ENCODE results near the gene ISM2. TPM values are rescaled to one million over a fixed set of nuclear protein-coding genes. Genes with fewer than 3 reads are reported as not detected.

Gene ISM2
- polyA plus RNA-seq, 2 of the 4 experiments (the other 2 are of a cell fraction), result 0.10 to 0.21 TPM

DNA sequence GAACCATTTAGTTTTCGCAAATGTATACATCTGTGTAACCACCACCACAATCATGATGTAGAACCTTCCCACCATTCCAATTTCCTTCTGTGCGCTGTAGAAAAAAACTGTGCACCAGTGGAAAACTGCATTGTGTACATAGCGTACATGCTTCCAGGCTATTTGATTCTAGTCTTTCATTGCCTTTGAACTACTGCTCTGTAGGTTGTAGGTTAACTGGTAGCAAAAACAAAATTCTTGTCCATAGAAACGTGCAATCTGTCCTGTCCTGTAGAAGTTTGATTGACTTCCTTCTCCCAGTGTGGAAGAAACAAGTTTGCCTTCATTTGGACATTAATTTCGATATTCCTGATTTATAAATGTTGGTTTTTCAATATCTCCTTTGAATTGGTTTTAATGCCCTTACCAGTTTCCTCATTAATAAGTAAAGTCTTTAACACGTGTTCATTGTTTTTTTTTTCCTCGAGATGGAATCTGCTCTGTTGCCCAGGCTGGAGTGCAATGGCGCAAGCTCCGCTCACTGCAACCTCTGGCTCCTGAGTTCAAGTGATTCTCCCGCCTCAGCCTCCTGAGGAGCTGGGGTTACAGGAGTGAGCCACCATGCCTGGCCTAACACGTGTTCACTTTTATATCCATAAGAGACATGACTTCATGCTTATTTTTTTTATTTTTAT is 3.6 kb upstream of the ISM2 start (continued):
- TF ChIP-seq EP300 (IDR thresholded peaks at IDR 0.05), result no peak

DNA sequence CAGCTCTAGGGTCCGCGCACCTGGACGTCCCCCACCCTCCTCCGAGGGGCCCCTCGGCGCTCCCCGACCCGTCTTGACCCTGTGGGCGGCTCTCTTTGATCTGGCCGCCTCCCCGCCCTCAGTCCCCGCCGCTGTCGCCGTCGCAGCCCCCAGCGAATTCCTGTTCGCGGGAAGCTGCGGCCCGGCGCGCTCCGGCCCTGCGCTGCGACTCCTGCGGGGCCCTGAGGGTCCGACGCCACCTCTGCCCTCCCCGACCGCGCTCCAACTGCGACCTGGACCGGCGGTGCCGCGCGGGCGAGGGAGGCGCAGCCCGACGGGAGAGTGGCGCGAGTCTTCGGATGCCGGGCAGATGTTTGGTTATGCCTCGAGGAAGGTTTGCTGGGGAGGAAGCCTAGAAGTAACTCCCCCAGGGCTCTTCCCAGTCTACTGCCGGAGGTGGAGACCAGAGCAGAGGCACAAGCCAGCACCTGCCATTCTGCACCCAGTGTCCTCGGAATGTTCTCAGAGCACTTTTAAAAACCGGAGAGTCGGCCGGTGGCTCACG is 440 bp upstream of the ISM2 start:
- FAIRE-seq (no peak), DNase-seq (ENCODE audit: low read depth in 1 of 2, low spot score in 1 of 2) (no peak), ATAC-seq (peak; percentile 23 to 46; a peak in 5 of 6 replicates)
- peaks cover 6% of the 10 kb centered on the region; the same call in 1 of the 3 replicates for H3K4me1 ChIP-seq
- peak overlapping the region; percentile 70 for H3K4me3 ChIP-seq
- 49% methylated on average over 38 of the region's 53 CpGs for WGBS (ENCODE audit: missing lambda C conversion rate)
- TF ChIP-seq, protein P1, sequence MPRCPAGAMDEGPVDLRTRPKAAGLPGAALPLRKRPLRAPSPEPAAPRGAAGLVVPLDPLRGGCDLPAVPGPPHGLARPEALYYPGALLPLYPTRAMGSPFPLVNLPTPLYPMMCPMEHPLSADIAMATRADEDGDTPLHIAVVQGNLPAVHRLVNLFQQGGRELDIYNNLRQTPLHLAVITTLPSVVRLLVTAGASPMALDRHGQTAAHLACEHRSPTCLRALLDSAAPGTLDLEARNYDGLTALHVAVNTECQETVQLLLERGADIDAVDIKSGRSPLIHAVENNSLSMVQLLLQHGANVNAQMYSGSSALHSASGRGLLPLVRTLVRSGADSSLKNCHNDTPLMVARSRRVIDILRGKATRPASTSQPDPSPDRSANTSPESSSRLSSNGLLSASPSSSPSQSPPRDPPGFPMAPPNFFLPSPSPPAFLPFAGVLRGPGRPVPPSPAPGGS (IDR thresholded peaks at IDR 0.05), result no peak
- TF ChIP-seq, protein P2, sequence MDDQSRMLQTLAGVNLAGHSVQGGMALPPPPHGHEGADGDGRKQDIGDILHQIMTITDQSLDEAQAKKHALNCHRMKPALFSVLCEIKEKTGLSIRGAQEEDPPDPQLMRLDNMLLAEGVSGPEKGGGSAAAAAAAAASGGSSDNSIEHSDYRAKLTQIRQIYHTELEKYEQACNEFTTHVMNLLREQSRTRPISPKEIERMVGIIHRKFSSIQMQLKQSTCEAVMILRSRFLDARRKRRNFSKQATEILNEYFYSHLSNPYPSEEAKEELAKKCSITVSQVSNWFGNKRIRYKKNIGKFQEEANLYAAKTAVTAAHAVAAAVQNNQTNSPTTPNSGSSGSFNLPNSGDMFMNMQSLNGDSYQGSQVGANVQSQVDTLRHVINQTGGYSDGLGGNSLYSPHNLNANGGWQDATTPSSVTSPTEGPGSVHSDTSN (IDR thresholded peaks at IDR 0.05), result no peak
- no peak for TF ChIP-seq ZC3H11A (IDR thresholded peaks at IDR 0.05)
- no peak for TF ChIP-seq CEBPB (IDR thresholded peaks at IDR 0.05)
- no peak for TF ChIP-seq MAFK (IDR thresholded peaks at IDR 0.05; ENCODE audit: partially characterized antibody)
- no peak for TF ChIP-seq EHF (CRISPR knock-in tag; IDR thresholded peaks at IDR 0.05)
- no peak for TF ChIP-seq CHD4 (IDR thresholded peaks at IDR 0.05; ENCODE audit: borderline replicate concordance)
- TF ChIP-seq HOXB13 (CRISPR knock-in tag; IDR thresholded peaks at IDR 0.05; ENCODE audit: low read depth), result no peak
- no peak for TF ChIP-seq CHD2 (IDR thresholded peaks at IDR 0.05; ENCODE audit: low read length, partially characterized antibody)
- no peak for TF ChIP-seq GATA3 (IDR thresholded peaks at IDR 0.05; ENCODE audit: borderline replicate concordance)
- TF ChIP-seq RFX5 (IDR thresholded peaks at IDR 0.05), result no peak
- no peak for TF ChIP-seq TP53 (CRISPR knock-in tag; IDR thresholded peaks at IDR 0.05)
- TF ChIP-seq HOXB5 (CRISPR knock-in tag; IDR thresholded peaks at IDR 0.05), result no peak
- no peak for TF ChIP-seq ZFP36 (IDR thresholded peaks at IDR 0.05; ENCODE audit: borderline replicate concordance, partially characterized antibody)
- TF ChIP-seq JUN (IDR thresholded peaks at IDR 0.05), result no peak
- H3K9me3 ChIP-seq, result no peaks in the 10 kb centered on the region; the same call in 2 of the 3 replicates
- POLR2A ChIA-PET, result no interaction called here
- H3K4me2 ChIP-seq, result peak overlapping the region; percentile 100
- CTCF ChIA-PET, result interaction anchor here (1.2 to 1.7 kb wide), 2 partner anchors 11 to 15 kb away, joined by 3 to 4 read pairs; no protein-coding TSS in a partner anchor
- H3K27ac ChIP-seq, result peak overlapping the region; percentile 59 to 75; a peak in 5 of 6 replicates

DNA sequence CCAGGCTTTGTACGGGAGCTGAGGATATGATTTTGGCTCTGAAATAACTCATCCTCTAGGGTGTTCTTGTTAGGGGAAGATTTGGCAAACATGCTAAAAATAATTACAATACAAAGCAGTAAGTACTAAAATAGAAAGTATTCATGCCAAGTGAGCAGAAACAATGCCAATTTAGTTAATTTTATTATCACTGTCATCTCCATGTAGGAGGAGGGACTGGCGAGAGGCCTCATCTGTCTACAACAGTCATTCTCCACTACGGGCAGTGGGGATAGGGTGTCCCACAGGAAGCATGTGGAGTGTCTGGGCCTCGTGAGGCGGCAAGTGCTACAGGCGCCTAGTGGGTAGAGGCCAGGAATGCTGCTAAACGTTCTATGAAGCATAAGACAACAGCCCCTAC is 3.3 kb downstream of the ISM2 start:
- no peak overlapping the region for H3K4me3 ChIP-seq
- H3K27ac ChIP-seq, result no peak overlapping the region
- ChIA-PET CTCF (no interaction called here), POLR2A (no interaction called here)
- DNase-seq (ENCODE audit: low read depth in 1 of 2, low spot score in 1 of 2) (no peak), ATAC-seq (no peak), FAIRE-seq (no peak)
- no peak overlapping the region for H3K4me2 ChIP-seq
- peaks cover 6% of the 10 kb centered on the region; the same call in 1 of the 3 replicates for H3K4me1 ChIP-seq
- H3K9me3 ChIP-seq, result no peaks in the 10 kb centered on the region
- TF ChIP-seq NR3C1 (IDR thresholded peaks at IDR 0.05), result no peak
- TF ChIP-seq, protein P3, sequence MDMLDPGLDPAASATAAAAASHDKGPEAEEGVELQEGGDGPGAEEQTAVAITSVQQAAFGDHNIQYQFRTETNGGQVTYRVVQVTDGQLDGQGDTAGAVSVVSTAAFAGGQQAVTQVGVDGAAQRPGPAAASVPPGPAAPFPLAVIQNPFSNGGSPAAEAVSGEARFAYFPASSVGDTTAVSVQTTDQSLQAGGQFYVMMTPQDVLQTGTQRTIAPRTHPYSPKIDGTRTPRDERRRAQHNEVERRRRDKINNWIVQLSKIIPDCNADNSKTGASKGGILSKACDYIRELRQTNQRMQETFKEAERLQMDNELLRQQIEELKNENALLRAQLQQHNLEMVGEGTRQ (IDR thresholded peaks at IDR 0.05), result no peak
- TF ChIP-seq, protein P4, sequence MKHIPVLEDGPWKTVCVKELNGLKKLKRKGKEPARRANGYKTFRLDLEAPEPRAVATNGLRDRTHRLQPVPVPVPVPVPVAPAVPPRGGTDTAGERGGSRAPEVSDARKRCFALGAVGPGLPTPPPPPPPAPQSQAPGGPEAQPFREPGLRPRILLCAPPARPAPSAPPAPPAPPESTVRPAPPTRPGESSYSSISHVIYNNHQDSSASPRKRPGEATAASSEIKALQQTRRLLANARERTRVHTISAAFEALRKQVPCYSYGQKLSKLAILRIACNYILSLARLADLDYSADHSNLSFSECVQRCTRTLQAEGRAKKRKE (CRISPR knock-in tag; IDR thresholded peaks at IDR 0.05; ENCODE audit: low read depth), result no peak
- TF ChIP-seq FOXS1 (CRISPR knock-in tag; IDR thresholded peaks at IDR 0.05), result no peak
- no peak for TF ChIP-seq ZNF302 (CRISPR knock-in tag; IDR thresholded peaks at IDR 0.05)
- TF ChIP-seq NPAS2 (CRISPR knock-in tag; IDR thresholded peaks at IDR 0.05; ENCODE audit: borderline replicate concordance), result no peak
- no peak for TF ChIP-seq HDAC2 (IDR thresholded peaks at IDR 0.05)
- TF ChIP-seq KDM5A (IDR thresholded peaks at IDR 0.05), result no peak
- TF ChIP-seq SMC3 (IDR thresholded peaks at IDR 0.05), result no peak
- TF ChIP-seq EHF (CRISPR knock-in tag; IDR thresholded peaks at IDR 0.05), result no peak
- no peak for TF ChIP-seq GATA3 (IDR thresholded peaks at IDR 0.05; ENCODE audit: borderline replicate concordance)
- no peak for TF ChIP-seq RAD21 (conservative IDR thresholded peaks at IDR 0.05 in 1 of 2, IDR thresholded peaks at IDR 0.05 in 1 of 2)
- no peak for TF ChIP-seq KDM1A (IDR thresholded peaks at IDR 0.05; ENCODE audit: low read depth)
- WGBS (ENCODE audit: missing lambda C conversion rate), result 82% methylated on average over 7 of the region's 7 CpGs
